ENCODE results near the gene SH3GLB2.

SH3GLB2 gene

GRCh38 chr9:129028192-129028966 lies at the start of gene SH3GLB2:
Gene SH3GLB2, minus strand, starts transcription at chr9:129028331. Its CDS starts 177 bp downstream, at chr9:129028154.
- in situ Hi-C loops (cut with MboI; ENCODE audit: low sequenced_read_pairs) = no loop called here

DNA sequence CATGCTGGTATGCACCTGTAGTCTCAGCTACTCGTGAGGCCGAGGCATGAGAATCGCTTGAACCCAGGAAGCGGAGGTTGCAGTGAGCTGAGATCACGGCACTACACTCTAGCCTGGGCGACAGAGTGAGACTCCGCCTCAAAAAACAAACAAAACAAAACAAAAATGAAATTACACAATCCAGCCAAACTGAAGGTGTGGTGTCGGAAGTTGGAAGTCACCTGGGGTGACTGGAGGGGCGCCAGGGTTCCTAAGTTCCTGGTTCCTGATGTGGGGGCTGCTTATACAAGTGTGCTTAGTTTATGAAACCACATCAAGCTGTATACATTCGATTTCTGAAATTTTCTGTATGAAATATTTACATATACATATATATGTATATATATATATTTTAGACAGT lies 49.1 kb upstream of the SH3GLB2 start:
- in situ Hi-C loops (cut with MboI; ENCODE audit: low sequenced_read_pairs) = no loop called here

DNA sequence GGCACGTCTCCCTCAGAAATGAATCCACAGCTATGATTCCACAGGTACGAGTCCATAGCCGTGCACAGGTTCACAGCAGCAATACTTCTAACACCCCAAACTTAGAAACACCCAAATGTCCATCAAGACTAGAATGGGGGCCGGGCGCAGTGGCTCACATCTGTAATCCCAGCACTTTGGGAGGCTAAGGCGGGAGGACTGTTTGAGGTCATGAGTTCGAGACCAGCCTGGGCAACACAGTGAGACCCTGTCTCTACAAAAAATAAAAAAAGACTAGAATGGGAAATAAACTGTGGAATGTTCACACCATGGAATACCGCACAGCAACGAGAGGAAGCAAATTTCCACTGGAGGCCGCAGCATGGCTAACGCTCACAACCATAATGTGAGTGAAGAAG lies 48.5 kb upstream of the SH3GLB2 start:
- in situ Hi-C loops (cut with MboI; ENCODE audit: low sequenced_read_pairs) = no loop called here

DNA sequence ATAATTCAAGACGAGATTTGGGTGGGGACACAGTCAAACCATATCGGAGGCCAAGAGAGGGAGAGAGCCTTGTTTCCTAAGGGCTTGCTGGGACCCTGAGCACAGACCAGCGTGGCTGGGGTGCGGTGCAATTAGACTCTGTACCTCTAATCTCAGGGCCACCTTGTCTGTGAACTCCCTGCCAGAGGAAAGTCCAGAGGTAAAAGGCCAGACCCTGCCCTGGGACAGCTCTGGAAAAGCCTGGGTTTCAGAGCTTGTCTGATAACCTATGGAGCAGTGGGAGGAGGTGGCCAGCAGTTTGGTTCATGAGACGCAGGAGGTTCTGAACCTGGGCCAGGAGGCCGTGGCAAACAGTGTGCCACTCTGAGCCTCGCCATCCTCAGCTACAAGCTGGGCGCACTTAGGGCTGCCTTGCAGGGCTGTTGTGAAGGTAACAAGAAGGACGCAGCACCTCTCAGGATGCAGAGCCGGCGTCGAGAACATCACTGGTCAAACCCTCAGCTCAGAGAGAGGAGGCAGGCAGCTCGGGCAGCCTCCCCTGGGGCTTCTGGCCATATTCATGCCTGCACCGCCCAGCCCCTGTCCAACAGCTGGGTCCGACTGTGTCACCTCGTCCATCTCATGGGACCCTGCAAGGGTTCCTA lies 48.0 kb upstream of the SH3GLB2 start:
- in situ Hi-C loops (cut with MboI; ENCODE audit: low sequenced_read_pairs) = no loop called here

GRCh38 chr9:129074106-129074505 lies 46.0 kb upstream of the SH3GLB2 start:
- in situ Hi-C loops (cut with MboI; ENCODE audit: low sequenced_read_pairs) = no loop called here

- in situ Hi-C loops (cut with MboI; ENCODE audit: low sequenced_read_pairs) = no loop called here
Observed at GRCh38 chr9:129073404-129073803, 45.3 kb upstream of the SH3GLB2 start.

DNA sequence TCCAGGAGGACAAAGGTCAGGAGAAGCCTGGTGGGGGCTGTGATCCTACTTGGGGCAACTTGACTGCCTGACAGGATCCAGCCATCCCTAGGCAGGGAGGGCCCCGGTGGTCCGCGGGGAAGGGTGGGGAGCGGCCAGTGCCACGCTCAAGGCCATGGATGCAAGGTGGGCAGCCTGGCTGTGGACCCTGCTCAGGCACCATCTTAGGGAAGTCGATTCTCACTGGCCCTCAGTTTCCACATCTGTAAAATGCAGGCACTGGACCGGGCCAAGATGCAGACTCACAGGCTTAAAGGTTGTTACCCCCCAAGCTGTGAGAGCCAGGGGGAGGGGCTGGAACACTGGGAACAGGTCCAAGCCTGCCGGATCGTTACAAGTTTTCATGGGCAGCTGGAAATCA lies 44.0 kb upstream of the SH3GLB2 start:
- in situ Hi-C loops (cut with MboI; ENCODE audit: low sequenced_read_pairs) = no loop called here

DNA sequence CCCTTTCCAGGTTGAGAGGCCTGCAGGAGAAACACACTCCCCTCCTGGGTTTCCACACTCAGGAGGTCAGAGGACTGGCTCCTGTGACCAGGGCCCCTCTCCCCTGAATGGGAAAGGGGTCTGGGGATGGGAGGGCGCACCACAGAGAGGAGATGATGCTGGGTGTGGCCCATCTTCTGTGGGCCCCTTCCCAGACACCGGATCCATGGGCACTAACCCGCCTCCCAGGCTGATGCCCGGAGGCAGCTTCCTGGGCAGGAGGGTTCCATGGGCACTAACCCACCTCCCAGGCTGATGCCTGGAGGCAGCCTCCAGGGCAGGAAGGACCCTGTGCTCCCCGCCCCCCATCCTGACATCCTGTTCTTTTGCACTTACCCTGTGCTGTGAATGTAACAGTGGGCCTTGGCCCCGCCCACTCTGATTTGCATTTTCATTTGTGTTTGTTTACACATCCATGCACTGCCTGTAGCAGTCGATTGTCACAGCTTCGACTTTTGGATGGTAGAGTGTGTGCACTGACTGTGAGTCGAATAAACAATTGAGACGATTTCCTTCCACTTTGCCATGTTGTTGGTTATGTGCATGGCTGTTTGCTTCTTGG lies 43.5 kb upstream of the SH3GLB2 start:
- in situ Hi-C loops (cut with MboI; ENCODE audit: low sequenced_read_pairs) = no loop called here

GRCh38 chr9:129070696-129071525 lies 42.8 kb upstream of the SH3GLB2 start:
- in situ Hi-C loops (cut with MboI; ENCODE audit: low sequenced_read_pairs) = no loop called here

GRCh38 chr9:129069862-129070641 lies 41.9 kb upstream of the SH3GLB2 start:
- in situ Hi-C loops (cut with MboI; ENCODE audit: low sequenced_read_pairs) = no loop called here

DNA sequence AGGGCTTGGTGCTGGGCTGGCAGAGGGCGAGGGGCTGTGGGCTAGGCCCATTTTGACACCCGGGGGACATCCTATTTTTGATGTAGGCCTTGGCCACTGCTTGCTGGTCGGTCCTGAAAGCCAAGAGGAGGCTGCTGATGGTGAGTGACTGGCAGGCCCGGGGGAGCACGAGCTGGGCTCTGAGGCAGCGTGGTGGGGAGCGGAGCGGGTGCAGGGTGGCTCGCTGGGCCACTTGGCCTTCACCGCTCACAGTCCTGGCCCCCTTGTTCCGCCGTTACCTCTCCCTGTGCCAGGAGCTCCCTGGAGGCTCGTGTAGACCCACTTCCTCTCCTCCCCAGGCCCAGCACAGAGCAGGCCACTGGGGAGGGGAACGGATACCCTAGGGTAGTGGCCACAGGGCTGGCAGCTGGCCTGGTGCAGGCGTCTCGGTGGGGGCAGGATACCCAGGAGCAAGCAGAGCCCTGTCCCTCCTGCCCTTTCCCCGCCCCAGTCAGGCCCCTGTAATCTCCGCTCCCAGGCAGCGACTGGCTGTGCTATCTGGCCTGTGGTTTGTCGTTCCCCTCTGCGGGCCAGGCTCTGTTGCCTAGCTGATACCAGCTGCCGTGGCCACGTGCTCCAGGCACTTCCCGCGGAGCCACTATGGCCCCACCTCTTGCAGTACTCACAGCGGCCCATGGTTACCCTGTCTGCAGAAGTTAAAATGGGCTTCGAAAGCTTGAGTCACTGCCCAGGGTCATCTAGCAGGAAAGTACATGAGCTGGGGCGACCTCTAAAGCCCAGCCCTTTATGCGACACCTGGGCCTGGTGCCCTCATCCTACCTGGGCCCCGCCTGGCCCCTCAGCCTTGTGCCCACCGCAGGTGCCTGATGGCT lies 41.1 kb upstream of the SH3GLB2 start:
- in situ Hi-C loops (cut with MboI; ENCODE audit: low sequenced_read_pairs) = no loop called here

DNA sequence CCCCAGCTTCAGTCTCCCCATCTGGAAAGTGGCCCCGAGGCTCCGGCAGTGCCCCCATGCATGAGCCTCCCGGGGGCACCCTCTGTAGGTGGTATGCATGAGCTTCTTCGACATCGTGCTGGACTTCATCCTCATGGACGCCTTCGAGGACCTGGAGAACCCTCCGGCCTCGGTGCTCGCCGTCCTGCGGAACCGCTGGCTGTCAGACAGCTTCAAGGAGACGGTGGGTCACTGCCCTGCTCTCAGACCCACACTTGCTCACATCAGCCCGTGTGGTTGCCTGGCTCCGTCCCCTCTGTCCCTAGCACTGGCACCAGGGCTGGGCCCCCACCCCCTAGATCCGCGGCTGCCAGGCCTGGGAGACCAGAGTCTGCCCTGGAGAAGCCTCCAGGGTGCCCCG lies 40.0 kb upstream of the SH3GLB2 start:
- in situ Hi-C loops (cut with MboI; ENCODE audit: low sequenced_read_pairs) = no loop called here

GRCh38 chr9:129064499-129064908 lies 36.4 kb upstream of the SH3GLB2 start:
- in situ Hi-C loops (cut with MboI; ENCODE audit: low sequenced_read_pairs) = no loop called here

DNA sequence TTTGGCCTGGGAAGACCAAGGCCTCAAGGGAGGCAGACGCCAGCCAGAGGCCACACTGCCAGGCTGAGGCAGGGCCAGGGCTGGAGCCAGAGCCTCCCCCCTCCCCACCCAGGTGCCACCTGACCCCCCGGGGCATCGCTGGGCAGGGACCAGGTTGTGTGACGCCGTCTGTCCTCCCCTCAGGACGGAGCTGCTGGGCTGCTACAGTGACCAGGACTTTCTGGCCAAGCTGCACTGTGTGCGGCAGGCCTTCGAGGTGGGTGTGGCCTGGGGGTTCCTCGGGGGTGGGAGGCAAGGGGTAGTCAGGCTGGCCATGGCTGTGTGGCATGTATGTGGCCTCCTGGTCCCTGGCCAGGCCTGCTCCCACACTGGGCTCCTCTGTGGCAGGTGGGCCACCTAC lies 34.9 kb upstream of the SH3GLB2 start:
- in situ Hi-C loops (cut with MboI; ENCODE audit: low sequenced_read_pairs) = no loop called here

GRCh38 chr9:129060991-129061390 lies 32.9 kb upstream of the SH3GLB2 start:
- in situ Hi-C loops (cut with MboI; ENCODE audit: low sequenced_read_pairs) = no loop called here

DNA sequence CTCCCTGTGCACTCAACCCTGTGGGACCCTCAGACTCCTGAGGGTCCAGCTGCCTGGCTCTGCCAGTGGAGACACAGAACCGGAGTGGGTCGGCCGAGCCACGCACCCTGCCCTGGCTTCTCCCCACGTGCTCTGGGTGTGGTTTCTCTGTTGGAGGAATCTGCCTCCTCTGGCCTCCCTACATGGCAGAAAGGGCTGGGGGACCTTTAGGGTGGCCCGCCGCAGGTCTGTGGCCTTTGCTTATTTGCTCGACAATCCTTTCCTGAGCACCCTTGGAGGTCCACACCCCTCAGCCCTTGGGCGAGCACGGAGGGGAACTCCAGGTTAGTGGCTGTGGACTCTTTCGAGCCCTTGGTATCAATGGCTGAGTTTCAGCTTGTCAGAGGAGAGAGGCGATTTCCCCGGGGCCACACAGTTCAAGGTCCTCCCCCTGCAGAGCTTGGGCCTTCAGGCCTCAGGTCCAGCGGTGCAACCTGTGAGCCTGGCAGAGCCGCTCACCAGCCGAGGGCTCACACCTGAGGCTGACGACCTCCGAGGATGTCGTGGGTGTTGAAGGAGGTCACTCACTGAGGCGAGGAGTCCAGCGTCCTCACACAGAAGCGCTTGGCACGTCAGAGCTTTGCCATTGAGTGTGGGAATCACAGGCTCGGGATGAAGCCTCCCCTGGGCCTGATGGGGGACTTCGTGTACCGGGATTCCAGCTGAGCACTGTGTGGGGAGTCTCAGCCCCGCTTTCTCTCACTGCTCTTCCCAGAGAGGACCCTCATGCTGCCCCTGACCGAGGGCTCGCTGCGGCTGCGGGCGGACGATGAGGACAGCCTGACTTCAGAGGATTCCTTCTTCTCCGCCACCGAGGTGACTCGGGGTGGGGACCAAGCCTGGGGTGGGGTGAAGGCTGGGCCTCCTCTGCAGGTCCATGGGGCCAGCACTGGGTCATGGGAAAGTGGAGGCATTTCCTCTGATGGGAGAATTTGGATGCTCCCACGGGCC lies 32.0 kb upstream of the SH3GLB2 start:
- in situ Hi-C loops (cut with MboI; ENCODE audit: low sequenced_read_pairs) = no loop called here

DNA sequence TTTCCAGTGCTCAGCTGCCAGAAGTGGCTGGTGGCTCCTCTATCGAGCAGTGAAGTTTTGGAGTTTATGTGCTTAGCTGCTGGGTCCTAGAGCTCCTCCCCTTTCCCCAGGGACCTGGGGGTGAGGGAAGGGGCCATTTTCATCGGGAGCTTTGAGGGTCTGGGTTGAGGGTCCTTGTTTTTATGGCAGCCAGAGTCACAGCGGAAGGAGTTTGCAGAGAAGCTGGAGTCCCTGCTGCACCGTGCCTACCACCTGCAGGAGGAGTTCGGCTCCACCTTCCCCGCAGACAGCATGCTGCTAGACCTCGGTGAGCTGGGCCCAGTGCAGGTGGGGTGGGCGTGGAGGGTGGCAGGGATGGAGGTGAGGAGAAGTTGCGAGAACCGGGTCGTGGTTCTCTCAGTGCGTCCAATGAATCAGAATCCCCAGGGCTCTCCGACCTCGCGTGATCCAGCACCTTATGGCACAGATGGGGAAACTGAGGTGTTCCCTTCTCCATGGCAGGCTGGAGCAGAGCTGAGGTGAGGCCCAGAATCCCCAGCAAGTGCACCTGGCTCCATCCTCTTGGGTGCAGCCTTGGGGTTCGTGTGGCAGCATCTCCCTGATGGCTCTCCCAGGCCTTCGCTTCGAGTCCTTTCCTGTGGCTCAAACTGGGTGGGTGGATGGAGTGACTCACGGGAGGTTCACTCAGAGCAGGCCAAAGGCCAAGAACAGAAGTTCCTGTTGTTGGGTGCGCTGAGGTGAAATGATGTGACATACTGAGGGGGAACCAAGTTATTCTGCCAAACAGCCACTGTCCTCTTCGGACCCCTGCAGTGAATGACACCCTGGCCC lies 31.0 kb upstream of the SH3GLB2 start:
- in situ Hi-C loops (cut with MboI; ENCODE audit: low sequenced_read_pairs) = no loop called here

All from HL-60/S4 treated with retinoic acid at 250 ng/mL for 4 days and 3 days (cell line).